CD4-positive, alpha-beta T cell treated with Interleukin-21 for 1 hour (primary cell): ENCODE data around the gene EDA.

Experiments
- DNase-seq: peaks from one replicate; pipeline ENCODE4 v3.0.0-alpha.2; 2020

Gene EDA

GRCh38 chrX:69615779-69616456 lies at the start of gene EDA:
EDA (plus strand) TSS chrX:69616113.
- DNase-seq: peak; percentile 70

- no peak for DNase-seq
These were observed 47.1 kb upstream of the EDA start for GRCh38 chrX:69568828-69569227.

- no peak for DNase-seq
These were observed 18.5 kb upstream of the EDA start for GRCh38 chrX:69597399-69597798.

- DNase-seq: no peak
These were observed 15.7 kb upstream of the EDA start for GRCh38 chrX:69600182-69600581.

- DNase-seq: no peak
These were observed 12.2 kb upstream of the EDA start for GRCh38 chrX:69603566-69604194.

- DNase-seq: no peak
These were observed 10.4 kb upstream of the EDA start for GRCh38 chrX:69605521-69605920.

- DNase-seq: no peak
These were observed 8.3 kb upstream of the EDA start for GRCh38 chrX:69607616-69608015.

GRCh38 chrX:69613946-69614345 lies 2.0 kb upstream of the EDA start:
- no peak for DNase-seq

GRCh38 chrX:69614886-69615285 lies 1.0 kb upstream of the EDA start:
- DNase-seq: no peak

GRCh38 chrX:69615342-69615741 lies 571 bp upstream of the EDA start:
- DNase-seq: no peak

GRCh38 chrX:69616457-69617203 lies 717 bp downstream of the EDA start:
- peak; percentile 1 for DNase-seq

- DNase-seq: peak; percentile 18
These were observed 2.9 kb downstream of the EDA start for GRCh38 chrX:69618803-69619202.

- DNase-seq: no peak
These were observed 10.2 kb downstream of the EDA start for GRCh38 chrX:69626129-69626528.

- DNase-seq: no peak
These were observed 11.8 kb downstream of the EDA start for GRCh38 chrX:69627744-69628143.

GRCh38 chrX:69630147-69630546 lies 14.2 kb downstream of the EDA start:
- no peak for DNase-seq

- DNase-seq: no peak
These were observed 48.8 kb downstream of the EDA start for GRCh38 chrX:69664693-69665092.

GRCh38 chrX:69670001-69670555 lies 54.2 kb downstream of the EDA start:
- DNase-seq: no peak

- no peak for DNase-seq
These were observed 59.0 kb downstream of the EDA start for GRCh38 chrX:69674891-69675290.

GRCh38 chrX:69705818-69706217 lies 89.9 kb downstream of the EDA start:
- no peak for DNase-seq

GRCh38 chrX:69718102-69718501 lies 102.2 kb downstream of the EDA start:
- no peak for DNase-seq

- no peak for DNase-seq
These were observed 108.4 kb downstream of the EDA start for GRCh38 chrX:69724307-69724706.

- no peak for DNase-seq
These were observed 124.4 kb downstream of the EDA start for GRCh38 chrX:69740317-69740716.

GRCh38 chrX:69741721-69742120 lies 125.8 kb downstream of the EDA start:
- no peak for DNase-seq

GRCh38 chrX:69746051-69746450 lies 130.1 kb downstream of the EDA start:
- no peak for DNase-seq
